ENCODE data around the gene NKD1.

Gene NKD1

GRCh38 chr16:50621452-50621792 lies 73.2 kb downstream of the NKD1 start:
- TF ChIP-seq, protein P1, sequence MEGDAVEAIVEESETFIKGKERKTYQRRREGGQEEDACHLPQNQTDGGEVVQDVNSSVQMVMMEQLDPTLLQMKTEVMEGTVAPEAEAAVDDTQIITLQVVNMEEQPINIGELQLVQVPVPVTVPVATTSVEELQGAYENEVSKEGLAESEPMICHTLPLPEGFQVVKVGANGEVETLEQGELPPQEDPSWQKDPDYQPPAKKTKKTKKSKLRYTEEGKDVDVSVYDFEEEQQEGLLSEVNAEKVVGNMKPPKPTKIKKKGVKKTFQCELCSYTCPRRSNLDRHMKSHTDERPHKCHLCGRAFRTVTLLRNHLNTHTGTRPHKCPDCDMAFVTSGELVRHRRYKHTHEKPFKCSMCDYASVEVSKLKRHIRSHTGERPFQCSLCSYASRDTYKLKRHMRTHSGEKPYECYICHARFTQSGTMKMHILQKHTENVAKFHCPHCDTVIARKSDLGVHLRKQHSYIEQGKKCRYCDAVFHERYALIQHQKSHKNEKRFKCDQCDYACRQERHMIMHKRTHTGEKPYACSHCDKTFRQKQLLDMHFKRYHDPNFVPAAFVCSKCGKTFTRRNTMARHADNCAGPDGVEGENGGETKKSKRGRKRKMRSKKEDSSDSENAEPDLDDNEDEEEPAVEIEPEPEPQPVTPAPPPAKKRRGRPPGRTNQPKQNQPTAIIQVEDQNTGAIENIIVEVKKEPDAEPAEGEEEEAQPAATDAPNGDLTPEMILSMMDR (IDR thresholded peaks at IDR 0.05; ENCODE audit: control insufficient read depth, extremely low read depth, insufficient read depth) = no peak
- no peak overlapping the region for H3K4me3 ChIP-seq (ENCODE audit: low read depth, low read length)
- no peak for DNase-seq (ENCODE audit: low read depth)

- TF ChIP-seq, protein P1 (IDR thresholded peaks at IDR 0.05; ENCODE audit: control insufficient read depth, extremely low read depth, insufficient read depth) = no peak
- H3K4me3 ChIP-seq (ENCODE audit: low read depth, low read length) = no peak overlapping the region
- no peak for DNase-seq (ENCODE audit: low read depth)
These were observed 73.8 kb downstream of the NKD1 start for GRCh38 chr16:50622029-50622428.

DNA sequence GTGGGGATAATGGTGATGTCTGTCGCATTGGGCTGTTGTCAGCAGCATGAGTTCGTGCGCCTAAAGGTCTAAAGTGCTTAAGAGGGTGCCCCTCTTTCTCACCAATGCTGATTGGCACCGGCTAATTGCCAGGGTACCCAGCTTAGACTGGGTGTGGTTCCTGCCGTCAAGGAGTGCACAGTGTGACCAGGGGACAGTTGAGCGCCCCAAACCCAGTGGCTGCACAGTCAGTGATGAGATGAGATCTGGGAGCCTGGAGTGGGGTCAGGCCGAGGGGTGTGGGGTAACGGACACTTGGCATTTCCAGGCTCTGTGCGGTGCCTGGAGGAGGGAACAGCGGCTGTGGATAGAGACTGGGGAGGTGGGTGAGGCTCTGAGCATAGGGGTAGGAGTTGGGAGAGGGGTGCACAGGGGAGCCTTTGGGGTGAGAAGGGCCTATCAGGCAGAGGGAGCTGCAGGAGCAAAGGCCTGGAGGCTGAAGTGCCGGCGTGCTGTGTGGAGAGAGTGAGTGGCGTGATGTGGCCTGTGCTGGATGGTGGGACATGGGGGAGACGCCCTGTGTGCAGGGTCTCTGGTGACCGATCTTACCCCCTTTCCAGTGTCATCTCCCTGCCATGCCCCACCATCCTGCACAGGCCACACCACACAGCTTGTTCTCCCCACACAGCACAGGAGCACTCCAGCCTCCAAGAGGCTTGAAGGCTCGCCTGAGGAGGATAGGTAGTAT lies 74.6 kb downstream of the NKD1 start:
- no peak overlapping the region for H3K4me3 ChIP-seq (ENCODE audit: low read depth, low read length)
- DNase-seq (ENCODE audit: low read depth) = no peak
- TF ChIP-seq, protein P1 (IDR thresholded peaks at IDR 0.05; ENCODE audit: control insufficient read depth, extremely low read depth, insufficient read depth) = no peak

DNA sequence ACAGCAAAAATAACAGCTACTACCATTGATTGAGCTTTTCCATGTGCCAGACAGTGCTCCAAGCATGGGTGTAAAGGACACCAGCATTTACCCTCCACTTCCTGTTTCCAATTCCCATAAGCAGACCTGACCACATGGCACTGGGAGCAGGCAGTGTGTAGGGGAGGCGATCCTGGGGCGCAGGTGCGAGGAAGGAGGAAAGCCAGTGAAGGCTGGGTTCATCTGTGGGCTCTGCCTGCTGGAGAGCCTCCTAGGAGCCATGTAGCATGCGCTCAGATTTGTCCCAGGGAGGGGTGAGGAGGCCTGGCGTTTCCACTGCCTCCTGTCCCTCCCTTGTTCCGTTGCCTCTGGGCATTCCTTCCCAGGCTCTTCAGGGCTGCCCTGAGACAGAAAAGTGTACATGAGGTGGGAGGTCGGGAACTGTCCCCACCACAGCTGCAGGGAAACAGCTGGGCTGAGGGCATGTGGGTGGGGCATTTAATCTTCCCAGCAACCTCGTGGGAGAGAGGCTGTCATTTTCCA lies 76.3 kb downstream of the NKD1 start:
- DNase-seq (ENCODE audit: low read depth) = no peak
- TF ChIP-seq, protein P1 (IDR thresholded peaks at IDR 0.05; ENCODE audit: control insufficient read depth, extremely low read depth, insufficient read depth) = no peak
- H3K4me3 ChIP-seq (ENCODE audit: low read depth, low read length) = no peak overlapping the region

- no peak overlapping the region for H3K4me3 ChIP-seq (ENCODE audit: low read depth, low read length)
- no peak for DNase-seq (ENCODE audit: low read depth)
- TF ChIP-seq, protein P1 (IDR thresholded peaks at IDR 0.05; ENCODE audit: control insufficient read depth, extremely low read depth, insufficient read depth) = no peak
These were observed 77.2 kb downstream of the NKD1 start for GRCh38 chr16:50625374-50625773.

GRCh38 chr16:50626868-50627267 lies 78.7 kb downstream of the NKD1 start:
- TF ChIP-seq, protein P1 (IDR thresholded peaks at IDR 0.05; ENCODE audit: control insufficient read depth, extremely low read depth, insufficient read depth) = no peak
- DNase-seq (ENCODE audit: low read depth) = no peak
- no peak overlapping the region for H3K4me3 ChIP-seq (ENCODE audit: low read depth, low read length)

GRCh38 chr16:50627419-50627818 lies 79.2 kb downstream of the NKD1 start:
- DNase-seq (ENCODE audit: low read depth) = no peak

More at GRCh38 chr16:50627419-50627818, 79.2 kb downstream of the NKD1 start:
- TF ChIP-seq, protein P1 (IDR thresholded peaks at IDR 0.05; ENCODE audit: control insufficient read depth, extremely low read depth, insufficient read depth) = no peak
- H3K4me3 ChIP-seq (ENCODE audit: low read depth, low read length) = no peak overlapping the region
